Ascending aorta (tissue), 2 donors: ENCODE results near the gene HAAO. TPM values are rescaled to one million over a fixed set of nuclear protein-coding genes. Genes with fewer than 3 reads are reported as not detected.

Source experiments
- DNase-seq, 2 donors: peaks; one replicate each; pipeline ENCODE4 v3.0.0-alpha.2; 2019; ENCODE audit warnings: low spot score in 2 of 2
- H3K27ac ChIP-seq, 2 donors: fragments of 200-600 bp; sonication (generic); one replicate each; pipeline ENCODE4 v1.5.1; 2016 to 2017; ENCODE audit warnings: mild to moderate bottlenecking in 1 of 2
- H3K27me3 ChIP-seq: fragments of 200-600 bp; sonication (generic); one replicate; pipeline ENCODE4 v1.5.1; 2017
- H3K36me3 ChIP-seq, 2 donors: fragments of 200-600 bp; sonication (generic); one replicate each; pipeline ENCODE4 v1.5.1; 2016
- H3K4me1 ChIP-seq, 2 donors: fragments of 200-600 bp; sonication (generic); one replicate each; pipeline ENCODE4 v1.5.1; 2016 to 2017; ENCODE audit warnings: mild to moderate bottlenecking in 1 of 2
- H3K4me3 ChIP-seq, 2 donors: fragments of 200-600 bp; sonication (generic); one replicate each; pipeline ENCODE4 v1.5.1; 2016 to 2017; ENCODE audit warnings: mild to moderate bottlenecking in 1 of 2
- H3K9me3 ChIP-seq, 2 donors: fragments of 200-600 bp; sonication (generic); one replicate each; pipeline ENCODE4 v1.5.1; 2016
- CTCF ChIP-seq, 3 experiments: fragments of 200-600 bp in 2 of 3; fragments of 450-650 bp in 1 of 3; sonication (generic) in 2 of 3; IDR thresholded peaks; one replicate each; pipeline ENCODE4 v1.5.1; 2016 to 2019; ENCODE audit warnings: antibody characterized with exemption in 3 of 3, mild to moderate bottlenecking in 1 of 3, moderate library complexity in 1 of 3
- intact Hi-C: fragments of 100-400 bp; cut with DNase I; formaldehyde crosslinking; loops from one replicate; pipeline ENCODE4 v1.15.1; 2023
- total RNA-seq: library from RNA; depleted of rRNA; stranded (reverse); fragments of >200 nt; gene quantifications from one replicate; pipeline ENCODE4 v1.1.0, GENCODE V29; 2016

Gene HAAO
- total RNA-seq, 1 donor from 2014 or later = 7.2 TPM

- peaks cover 0 to 2% of the 10 kb centered on the region in 2 donors for H3K36me3 ChIP-seq
- no peak for TF ChIP-seq CTCF (IDR thresholded peaks at IDR 0.05)
- peak overlapping the region in 1 of 2 donors; percentile 20 for H3K27ac ChIP-seq
- no peak overlapping the region for H3K4me3 ChIP-seq
- intact Hi-C loops = loop anchor here (10.0 kb wide), 1 partner anchor 225 kb away; the partner anchor contains the start of gene MTA3
- no peaks in the 10 kb centered on the region for H3K9me3 ChIP-seq
- H3K27me3 ChIP-seq = no peaks in the 10 kb centered on the region
- H3K4me1 ChIP-seq = peaks cover 5 to 20% of the 10 kb centered on the region in 2 donors
- no peak for DNase-seq
Measured at GRCh38 chr2:42789751-42790150, 2.6 kb downstream of the HAAO start.

GRCh38 chr2:42788882-42789281 lies 3.5 kb downstream of the HAAO start:
- H3K27ac ChIP-seq = no peak overlapping the region
- no peak for TF ChIP-seq CTCF (IDR thresholded peaks at IDR 0.05)
- no peak overlapping the region for H3K4me3 ChIP-seq
- DNase-seq = no peak
- no peaks in the 10 kb centered on the region for H3K9me3 ChIP-seq
- intact Hi-C loops = no loop called here
- H3K4me1 ChIP-seq = peaks cover 3 to 14% of the 10 kb centered on the region in 2 donors
- no peaks in the 10 kb centered on the region for H3K27me3 ChIP-seq
- peaks cover 0 to 2% of the 10 kb centered on the region in 2 donors for H3K36me3 ChIP-seq

GRCh38 chr2:42788478-42788793 lies 3.9 kb downstream of the HAAO start:
- H3K9me3 ChIP-seq = no peaks in the 10 kb centered on the region
- no peak for DNase-seq
- H3K4me1 ChIP-seq = peaks cover 3 to 14% of the 10 kb centered on the region in 2 donors
- no peak overlapping the region for H3K27ac ChIP-seq
- no peaks in the 10 kb centered on the region for H3K27me3 ChIP-seq
- H3K36me3 ChIP-seq = peaks cover 0 to 2% of the 10 kb centered on the region in 2 donors
- H3K4me3 ChIP-seq = no peak overlapping the region
- no peak for TF ChIP-seq CTCF (IDR thresholded peaks at IDR 0.05)
- intact Hi-C loops = no loop called here

- no peaks in the 10 kb centered on the region for H3K9me3 ChIP-seq
- no peak for TF ChIP-seq CTCF (IDR thresholded peaks at IDR 0.05)
- H3K36me3 ChIP-seq = peaks cover 0 to 7% of the 10 kb centered on the region in 2 donors
- no peak for DNase-seq
- H3K4me1 ChIP-seq = peaks cover 3 to 14% of the 10 kb centered on the region in 2 donors
- intact Hi-C loops = no loop called here
- no peaks in the 10 kb centered on the region for H3K27me3 ChIP-seq
- H3K27ac ChIP-seq = no peak overlapping the region
- H3K4me3 ChIP-seq = no peak overlapping the region
Measured at GRCh38 chr2:42787788-42788477, 4.5 kb downstream of the HAAO start.

- DNase-seq = no peak
- Histone ChIP-seq H3K4me3 (no peak overlapping the region), H3K27me3 (no peaks in the 10 kb centered on the region), H3K36me3 (peaks cover 0 to 9% of the 10 kb centered on the region in 2 donors), H3K4me1 (peaks cover 3 to 14% of the 10 kb centered on the region in 2 donors), H3K9me3 (no peaks in the 10 kb centered on the region), H3K27ac (no peak overlapping the region)
- intact Hi-C loops = no loop called here
- no peak for TF ChIP-seq CTCF (IDR thresholded peaks at IDR 0.05)
Measured at GRCh38 chr2:42787424-42787787, 5.0 kb downstream of the HAAO start.
